Activated naive CD4-positive, alpha-beta T cell treated with anti-CD3 and anti-CD28 coated beads, Interleukin-2, amount 10 ng/mL, durations not matched to agents 7 days and 5 days (primary cell): Measurements from ENCODE around the gene LEMD3.

Experiments
- CTCF ChIA-PET: fragments of 350-600 bp; sonication (Branson Sonifier 250); formaldehyde crosslinking; loops from one replicate; lab custom pipeline; 2021; ENCODE audit warnings: antibody characterized with exemption; lab: Charles Lee
- DNase-seq: peaks from one replicate; pipeline ENCODE4 v3.0.0-alpha.2; 2020
- H3K27ac Mint-ChIP-seq: one replicate; pipeline ENCODE4 v1.8.0; 2021; ENCODE audit warnings: mild to moderate bottlenecking, moderate library complexity, mixed read lengths
- H3K27me3 Mint-ChIP-seq: one replicate; pipeline ENCODE4 v1.8.0; 2021; ENCODE audit warnings: mild to moderate bottlenecking, mixed read lengths
- H3K36me3 Mint-ChIP-seq: one replicate; pipeline ENCODE4 v1.8.0; 2021; ENCODE audit warnings: mixed read lengths
- H3K4me1 Mint-ChIP-seq: one replicate; pipeline ENCODE4 v1.8.0; 2021; ENCODE audit warnings: mixed read lengths
- H3K4me3 Mint-ChIP-seq: one replicate; pipeline ENCODE4 v1.8.0; 2021; ENCODE audit warnings: mild to moderate bottlenecking, moderate library complexity, mixed read lengths
- H3K9me3 Mint-ChIP-seq: one replicate; pipeline ENCODE4 v1.8.0; 2021; ENCODE audit warnings: mixed read lengths

Gene LEMD3

DNA sequence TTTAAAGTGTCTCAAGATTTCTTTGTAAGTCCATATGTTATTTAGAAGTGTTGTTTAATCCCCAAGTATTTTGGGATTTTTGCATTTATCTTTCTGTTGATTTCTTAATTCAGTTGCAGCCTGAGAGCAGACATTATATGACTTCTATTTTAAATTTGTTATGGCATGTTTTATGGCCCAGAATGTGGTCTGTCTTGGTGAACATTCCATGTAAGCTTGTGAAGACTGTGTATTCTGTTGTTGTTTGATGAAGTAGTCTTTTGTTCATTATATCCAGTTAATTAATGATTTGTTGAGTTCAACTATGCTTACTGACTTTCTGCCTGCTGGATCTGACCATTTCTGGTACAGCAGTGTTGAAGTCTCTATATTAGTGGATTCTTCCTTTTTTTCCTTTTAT is 34.0 kb downstream of the LEMD3 start:
- DNase-seq: no peak
- Mint-ChIP-seq H3K27me3 (no peaks in the 10 kb centered on the region), H3K36me3 (peaks cover 70% of the 10 kb centered on the region), H3K9me3 (peaks cover 8% of the 10 kb centered on the region), H3K4me1 (peaks cover 61% of the 10 kb centered on the region), H3K27ac (no peak overlapping the region), H3K4me3 (no peak overlapping the region)
- CTCF ChIA-PET: no interaction called here

DNA sequence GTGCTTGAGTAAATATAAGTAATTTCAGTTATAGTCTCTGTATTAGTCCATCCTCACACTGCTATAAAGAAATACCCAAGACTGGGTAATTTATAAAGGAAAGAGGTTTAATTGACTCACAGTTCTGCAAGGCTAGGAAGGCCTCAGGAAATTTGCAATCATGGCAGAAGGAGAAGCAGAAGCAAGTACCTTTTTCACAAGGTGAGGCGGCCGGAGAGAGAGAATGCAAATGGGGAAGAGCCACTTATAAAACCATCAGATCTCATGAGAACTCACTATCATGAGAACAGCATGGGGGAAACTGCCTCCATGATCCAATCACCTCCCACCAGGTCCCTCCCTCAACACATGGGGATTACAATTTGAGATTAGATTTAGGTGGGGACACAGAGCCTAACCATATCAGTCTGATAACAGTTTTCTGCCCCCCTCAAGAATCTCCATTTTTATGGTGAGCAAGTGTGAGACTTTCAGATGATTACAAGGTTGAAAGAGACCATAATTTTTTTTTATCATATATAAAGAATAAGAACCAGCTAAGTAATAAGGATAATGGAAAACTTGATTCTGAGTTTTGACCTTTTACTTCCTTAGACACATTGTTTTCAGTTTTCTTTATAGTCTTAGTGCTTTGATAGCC is 35.6 kb downstream of the LEMD3 start:
- H3K36me3 Mint-ChIP-seq: peaks cover 66% of the 10 kb centered on the region
- H3K4me1 Mint-ChIP-seq: peaks cover 70% of the 10 kb centered on the region
- CTCF ChIA-PET: no interaction called here

DNA sequence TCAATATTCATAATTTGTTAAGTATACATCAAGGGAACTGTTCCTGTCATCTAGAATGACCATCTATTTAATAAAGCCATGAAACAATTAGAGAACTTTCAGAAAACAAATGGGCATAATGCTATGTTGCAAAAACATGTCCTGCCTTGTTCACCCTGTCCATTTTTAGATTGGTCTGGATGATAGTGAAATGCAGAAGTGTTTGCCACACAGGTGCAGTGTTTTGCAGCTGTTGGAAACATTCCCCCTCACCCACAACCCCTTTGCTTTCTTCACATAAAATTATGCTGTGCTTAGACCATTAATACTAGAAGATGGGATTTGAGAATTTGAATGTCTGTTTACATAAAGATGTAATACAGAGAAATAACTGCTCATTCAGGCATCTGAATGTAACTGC is 36.5 kb downstream of the LEMD3 start:
- no peak for DNase-seq
- Mint-ChIP-seq H3K4me1 (peaks cover 70% of the 10 kb centered on the region), H3K27me3 (no peaks in the 10 kb centered on the region), H3K9me3 (peaks cover 5% of the 10 kb centered on the region), H3K4me3 (no peak overlapping the region), H3K36me3 (peaks cover 58% of the 10 kb centered on the region), H3K27ac (no peak overlapping the region)
- CTCF ChIA-PET: no interaction called here

More for the DNA sequence above, 35.6 kb downstream of the LEMD3 start:
- Mint-ChIP-seq H3K27me3 (no peaks in the 10 kb centered on the region), H3K4me3 (no peak overlapping the region), H3K9me3 (peaks cover 8% of the 10 kb centered on the region), H3K27ac (no peak overlapping the region)
- DNase-seq: no peak

DNA sequence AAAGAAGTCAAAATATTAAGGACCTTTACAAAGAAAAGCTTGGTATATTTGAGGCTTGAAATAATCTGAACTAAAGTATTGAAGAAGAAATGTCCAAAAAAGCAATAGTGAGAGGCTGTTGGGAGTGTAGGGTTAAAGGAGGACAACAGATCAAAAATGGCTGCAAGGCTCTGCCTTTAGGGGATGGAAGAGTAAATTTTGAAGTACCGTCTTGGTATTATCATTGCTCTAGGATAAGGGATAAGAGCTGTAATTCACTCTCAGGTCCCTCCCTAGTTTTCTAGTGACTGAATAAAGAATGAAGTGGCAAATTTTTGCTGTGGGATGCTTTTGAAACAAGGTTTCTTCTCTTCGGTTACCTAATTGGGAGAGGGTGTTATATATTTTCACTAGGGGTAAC is 38.7 kb downstream of the LEMD3 start:
- CTCF ChIA-PET: interaction anchor here (1.4 kb wide), 1 partner anchor 39 kb away, joined by 3 read pairs; the partner anchor contains the start of gene LEMD3
- peaks cover 69% of the 10 kb centered on the region for H3K4me1 Mint-ChIP-seq
- peak overlapping the region; percentile 16 for H3K4me3 Mint-ChIP-seq
- peak overlapping the region; percentile 78 for H3K27ac Mint-ChIP-seq
- H3K27me3 Mint-ChIP-seq: no peaks in the 10 kb centered on the region
- H3K36me3 Mint-ChIP-seq: peaks cover 49% of the 10 kb centered on the region
- peaks cover 5% of the 10 kb centered on the region for H3K9me3 Mint-ChIP-seq
- DNase-seq: no peak

DNA sequence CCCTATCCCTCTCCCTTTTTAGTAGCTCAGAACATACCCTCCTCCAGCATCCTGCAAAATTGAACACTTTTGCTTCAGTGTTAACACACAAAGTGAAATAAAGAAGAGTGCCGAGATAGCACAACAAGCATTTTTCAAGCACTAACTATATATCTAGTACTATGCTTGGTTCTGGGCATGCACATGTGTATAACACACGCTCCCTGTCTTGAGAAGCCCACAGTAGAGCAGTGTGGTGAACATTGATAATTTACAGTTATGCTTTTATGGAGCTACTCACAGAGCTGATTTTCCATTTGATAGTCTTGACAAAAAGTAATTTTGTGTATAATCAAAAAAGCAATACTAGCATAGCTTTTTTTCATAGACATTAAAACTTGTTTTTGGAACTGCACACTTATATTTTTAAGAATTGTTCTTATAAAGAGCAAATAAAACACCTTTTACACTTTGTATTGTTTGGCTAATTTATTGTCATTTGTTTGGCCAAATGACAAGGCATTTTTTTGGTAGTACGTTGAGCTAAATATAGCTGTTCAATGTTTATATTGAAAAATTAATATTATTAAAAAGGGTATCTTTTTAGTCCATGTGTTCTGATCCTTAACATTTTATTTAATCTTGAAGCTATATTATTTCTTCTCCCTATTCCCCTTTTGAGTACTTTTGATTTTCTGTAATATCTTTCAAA is 39.7 kb downstream of the LEMD3 start:
- CTCF ChIA-PET: interaction anchor here (1.0 to 1.4 kb wide), 2 partner anchors 22 to 40 kb away, joined by 3 read pairs; partner anchors contain the start of gene LEMD3

DNA sequence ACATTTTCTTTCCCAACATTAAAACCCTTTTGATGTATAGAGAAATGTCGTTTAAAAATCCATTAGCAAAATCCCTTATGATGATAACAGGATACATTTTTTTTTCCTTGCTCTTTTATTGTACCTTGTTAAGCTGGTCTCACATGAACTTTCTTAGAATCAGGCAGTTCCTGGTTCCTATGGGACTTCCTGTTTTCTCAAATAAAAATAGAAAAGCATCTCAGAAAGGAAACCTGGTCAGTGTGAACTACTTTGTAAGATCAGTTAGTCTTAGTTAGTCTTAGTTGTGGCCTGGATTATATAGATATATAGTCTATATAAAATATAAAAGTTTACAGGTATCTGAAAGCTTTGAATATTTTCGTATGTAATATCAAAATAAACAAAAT is 40.3 kb downstream of the LEMD3 start:
- Mint-ChIP-seq H3K36me3 (peaks cover 50% of the 10 kb centered on the region), H3K4me3 (peak overlapping the region; percentile 64), H3K27me3 (no peaks in the 10 kb centered on the region), H3K4me1 (peaks cover 69% of the 10 kb centered on the region), H3K27ac (peak overlapping the region; percentile 91), H3K9me3 (peaks cover 5% of the 10 kb centered on the region)
- DNase-seq: no peak
- CTCF ChIA-PET: interaction anchor here (1.0 to 1.4 kb wide), 2 partner anchors 22 to 40 kb away, joined by 3 read pairs; partner anchors contain the start of gene LEMD3

More for the DNA sequence above, 39.7 kb downstream of the LEMD3 start:
- Mint-ChIP-seq H3K36me3 (peaks cover 50% of the 10 kb centered on the region), H3K4me1 (peaks cover 69% of the 10 kb centered on the region), H3K9me3 (peaks cover 5% of the 10 kb centered on the region), H3K27me3 (no peaks in the 10 kb centered on the region), H3K4me3 (peak overlapping the region; percentile 64), H3K27ac (peak overlapping the region; percentile 91)
- DNase-seq: no peak

DNA sequence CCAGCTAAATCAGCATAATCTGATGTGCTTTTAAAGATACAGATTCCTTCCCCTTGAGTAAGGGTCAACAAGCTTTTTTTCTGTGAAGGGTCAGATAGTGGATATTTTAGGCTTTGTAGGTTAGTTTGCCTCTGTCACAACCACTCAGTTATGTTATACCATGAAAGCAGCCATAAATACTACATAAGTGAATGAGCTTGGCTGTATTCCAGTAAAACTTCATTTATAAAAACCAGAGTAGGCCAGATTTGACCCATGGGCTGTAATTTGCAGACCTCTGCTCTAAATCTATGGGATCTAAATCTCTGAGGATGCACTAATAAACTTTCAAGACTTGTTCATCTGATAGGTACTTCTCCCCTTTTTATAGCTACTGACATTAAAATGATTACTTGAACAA is 47.7 kb downstream of the LEMD3 start:
- Mint-ChIP-seq H3K27ac (no peak overlapping the region), H3K4me1 (peaks cover 19% of the 10 kb centered on the region), H3K4me3 (no peak overlapping the region), H3K36me3 (peaks cover 72% of the 10 kb centered on the region), H3K9me3 (peaks cover 23% of the 10 kb centered on the region), H3K27me3 (no peaks in the 10 kb centered on the region)
- no peak for DNase-seq
- CTCF ChIA-PET: interaction anchor here (3.0 kb wide), 1 partner anchor 15 kb away, joined by 13 read pairs; no protein-coding TSS in a partner anchor

DNA sequence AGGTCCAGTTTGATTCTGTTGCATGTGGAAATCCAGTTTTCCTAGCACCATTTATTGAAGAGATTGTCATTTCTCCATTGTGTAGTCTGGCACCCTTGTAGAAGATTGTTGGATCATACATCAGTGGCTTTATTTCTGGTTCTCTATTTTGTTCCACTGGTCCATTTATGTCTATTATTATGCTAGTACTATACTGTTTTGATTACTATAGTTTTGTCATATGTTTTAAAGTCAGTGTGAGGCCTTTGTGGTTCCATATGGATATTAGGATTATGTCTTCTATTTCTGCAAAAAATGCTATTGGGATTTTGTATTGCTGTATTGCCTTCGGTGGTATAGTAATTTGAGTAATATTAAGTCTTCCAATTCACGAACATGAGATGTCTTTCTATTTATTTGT is 51.4 kb downstream of the LEMD3 start:
- H3K9me3 Mint-ChIP-seq: peaks cover 35% of the 10 kb centered on the region
- H3K4me1 Mint-ChIP-seq: peaks cover 11% of the 10 kb centered on the region
- no peak overlapping the region for H3K4me3 Mint-ChIP-seq
- CTCF ChIA-PET: no interaction called here
- DNase-seq: no peak
- no peaks in the 10 kb centered on the region for H3K27me3 Mint-ChIP-seq
- peaks cover 80% of the 10 kb centered on the region for H3K36me3 Mint-ChIP-seq
- no peak overlapping the region for H3K27ac Mint-ChIP-seq

DNA sequence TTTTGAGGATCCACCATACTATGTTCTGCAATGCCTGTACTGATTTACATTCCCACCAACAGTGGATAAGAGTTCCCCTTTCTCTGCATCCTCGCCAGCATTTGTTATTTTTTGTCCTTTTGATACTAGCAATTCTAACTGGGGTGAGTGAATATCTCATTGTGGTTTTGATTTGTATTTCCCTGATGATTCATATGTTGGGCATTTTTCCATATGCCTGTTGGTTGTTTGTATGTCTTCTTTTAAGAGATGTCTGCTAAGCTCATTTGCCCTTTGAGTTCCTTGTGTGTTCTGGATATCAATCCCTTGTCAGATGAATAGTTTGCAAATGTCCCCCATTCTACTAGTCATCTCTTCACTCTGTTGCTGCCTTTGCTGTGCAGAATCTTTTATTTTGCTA is 60.1 kb downstream of the LEMD3 start:
- CTCF ChIA-PET: interaction anchor here (1.6 kb wide), 1 partner anchor 72 kb away, joined by 4 read pairs; no protein-coding TSS in a partner anchor

DNA sequence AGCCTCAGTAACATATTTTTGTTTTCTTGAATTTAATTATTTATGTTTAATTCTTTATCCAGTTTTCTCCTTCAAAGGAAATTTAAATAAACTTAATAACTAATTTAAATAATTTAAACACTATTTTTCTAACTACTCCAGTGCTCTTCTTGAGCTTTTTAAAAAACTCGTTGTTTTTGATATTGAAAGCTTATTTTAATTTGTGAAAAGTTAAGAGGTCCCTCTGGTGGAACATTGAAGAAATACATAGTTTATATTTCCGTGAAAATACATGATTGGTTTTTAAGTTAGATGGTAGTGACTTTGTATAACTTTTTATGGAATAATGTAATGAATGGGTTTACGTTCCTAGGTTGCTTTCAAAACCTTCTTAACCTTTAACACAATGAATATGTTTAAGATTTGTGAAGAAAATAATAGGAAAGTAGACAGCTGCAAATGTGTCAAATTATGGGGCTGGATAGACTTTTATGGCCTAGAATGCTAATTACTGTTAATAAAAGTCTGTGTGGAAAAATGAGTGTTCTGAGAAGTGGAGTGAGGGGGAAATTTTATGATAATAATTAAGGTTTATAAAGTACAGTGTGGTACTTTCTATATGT is 63.2 kb downstream of the LEMD3 start:
- peaks cover 8% of the 10 kb centered on the region for H3K4me1 Mint-ChIP-seq
- CTCF ChIA-PET: interaction anchor here (0.8 to 2.7 kb wide), 14 partner anchors 15 to 414 kb away, joined by 3 to 17 read pairs (median 4); partner anchors contain the start of gene LEMD3
- no peak overlapping the region for H3K27ac Mint-ChIP-seq
- H3K9me3 Mint-ChIP-seq: peaks cover 15% of the 10 kb centered on the region
- H3K36me3 Mint-ChIP-seq: peaks cover 27% of the 10 kb centered on the region
- H3K27me3 Mint-ChIP-seq: no peaks in the 10 kb centered on the region
- no peak for DNase-seq
- no peak overlapping the region for H3K4me3 Mint-ChIP-seq

More for the DNA sequence above, 60.1 kb downstream of the LEMD3 start:
- Mint-ChIP-seq H3K4me1 (peaks cover 22% of the 10 kb centered on the region), H3K9me3 (peaks cover 18% of the 10 kb centered on the region), H3K27me3 (no peaks in the 10 kb centered on the region), H3K4me3 (no peak overlapping the region), H3K36me3 (peaks cover 54% of the 10 kb centered on the region), H3K27ac (no peak overlapping the region)
- DNase-seq: no peak

DNA sequence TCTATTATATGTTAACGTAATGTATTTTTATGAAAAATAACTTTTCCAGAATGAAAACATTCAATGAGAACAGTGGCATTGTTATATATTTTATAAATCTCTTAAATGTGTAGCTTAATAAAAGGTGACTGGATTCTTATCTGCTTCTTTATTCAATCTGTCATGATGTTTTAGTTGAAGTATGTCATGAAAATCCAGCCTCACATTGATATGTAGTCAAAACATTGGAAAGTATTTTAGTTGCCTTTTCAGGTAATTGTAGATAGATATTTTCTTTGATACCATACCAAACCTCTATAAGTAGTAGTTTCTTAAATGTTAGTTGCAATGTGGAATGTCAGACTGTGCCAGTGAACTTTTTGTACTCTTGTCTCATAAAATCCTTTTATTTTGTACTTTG is 67.8 kb downstream of the LEMD3 start:
- Mint-ChIP-seq H3K9me3 (no peaks in the 10 kb centered on the region), H3K4me3 (no peak overlapping the region)

DNA sequence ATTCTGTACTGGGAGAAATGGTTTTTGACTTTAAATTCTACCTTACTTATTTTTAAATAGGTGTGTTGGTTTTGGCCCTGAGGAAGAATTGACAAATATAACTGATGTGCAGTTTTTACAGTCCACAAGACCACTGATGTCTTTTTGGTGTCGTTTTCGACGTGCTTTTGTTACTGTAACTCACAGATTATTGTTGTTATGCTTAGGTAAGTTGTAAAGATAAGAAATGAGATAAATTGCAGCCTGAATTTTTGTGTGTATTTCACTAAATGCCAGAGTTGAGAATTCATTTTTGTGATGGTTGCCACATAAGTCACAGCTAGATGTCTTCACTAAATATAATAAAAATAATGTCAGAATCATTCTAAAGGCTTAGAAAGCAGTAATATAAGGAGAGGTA is 69.2 kb downstream of the LEMD3 start:
- Mint-ChIP-seq H3K4me1 (no peaks in the 10 kb centered on the region), H3K27me3 (no peaks in the 10 kb centered on the region), H3K4me3 (no peak overlapping the region), H3K27ac (no peak overlapping the region), H3K9me3 (no peaks in the 10 kb centered on the region), H3K36me3 (peaks cover 26% of the 10 kb centered on the region)
- DNase-seq: no peak
- CTCF ChIA-PET: no interaction called here

More for the DNA sequence above, 67.8 kb downstream of the LEMD3 start:
- Mint-ChIP-seq H3K36me3 (peaks cover 17% of the 10 kb centered on the region), H3K4me1 (peaks cover 5% of the 10 kb centered on the region), H3K27ac (no peak overlapping the region), H3K27me3 (no peaks in the 10 kb centered on the region)
- DNase-seq: no peak
- CTCF ChIA-PET: no interaction called here

DNA sequence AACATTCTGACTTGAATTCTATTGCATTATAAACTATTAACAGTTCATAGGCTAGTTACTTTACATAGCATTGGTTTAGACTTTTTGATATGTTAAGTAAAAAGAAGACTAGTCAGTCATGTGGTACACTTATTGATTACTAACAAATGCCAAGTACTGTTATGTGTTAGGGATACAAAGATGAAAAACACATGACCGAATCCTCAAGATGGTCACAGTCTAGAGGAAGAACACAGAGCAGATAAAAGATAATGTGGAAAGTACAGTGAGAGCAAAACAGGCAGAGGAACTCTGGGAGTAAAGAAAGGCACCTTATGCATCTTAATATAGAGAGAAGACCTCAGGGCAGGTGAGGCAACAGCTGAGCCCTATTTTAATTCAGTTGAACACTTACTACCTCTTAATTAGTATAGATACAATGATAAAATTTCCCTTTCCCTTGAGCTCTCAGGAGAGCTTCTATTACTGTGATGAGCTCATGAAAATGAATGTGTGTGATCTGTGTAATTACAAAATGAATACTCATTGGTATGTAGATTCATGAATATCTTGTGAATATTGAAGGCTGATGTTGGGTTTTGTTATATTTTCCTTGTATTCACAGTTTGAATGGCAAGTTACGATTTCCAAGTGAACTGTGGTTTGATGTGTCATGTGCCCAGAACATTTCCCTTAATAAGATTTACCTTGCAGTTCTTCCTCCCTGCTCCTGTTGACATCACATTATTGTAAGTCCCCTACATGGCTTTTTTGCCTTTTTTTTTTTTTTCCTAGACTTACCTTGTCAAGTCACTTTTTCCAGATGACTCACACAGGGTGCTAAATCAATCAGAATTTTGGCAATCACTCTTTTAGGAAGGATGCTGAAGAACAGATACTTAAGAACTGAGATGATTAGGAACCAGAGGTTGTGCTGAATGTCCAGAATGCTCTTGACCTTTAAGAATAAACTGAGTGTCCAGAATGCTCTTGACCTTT is 79.6 kb downstream of the LEMD3 start:
- Mint-ChIP-seq H3K4me3 (no peak overlapping the region), H3K36me3 (peaks cover 34% of the 10 kb centered on the region), H3K4me1 (no peaks in the 10 kb centered on the region), H3K27ac (no peak overlapping the region), H3K27me3 (no peaks in the 10 kb centered on the region), H3K9me3 (no peaks in the 10 kb centered on the region)
- CTCF ChIA-PET: no interaction called here
- DNase-seq: no peak
